GM21447 (cell line): Measurements from ENCODE around the gene TGM5.
A peak's percentile ranks its signal among the peaks of the same experiment; 100 is the strongest.
"Not testable (repeated sequence)": the region's sequence is repeated elsewhere in the genome, so short reads cannot be mapped to it uniquely, and the experiment has no call there.

Experiments used
- ATAC-seq: cut with Tn5 transposase; IDR thresholded peaks from one replicate; pipeline ENCODE4 v1.9.1; 2021; ENCODE audit not compliant: unreplicated experiment

The TGM5 gene

DNA sequence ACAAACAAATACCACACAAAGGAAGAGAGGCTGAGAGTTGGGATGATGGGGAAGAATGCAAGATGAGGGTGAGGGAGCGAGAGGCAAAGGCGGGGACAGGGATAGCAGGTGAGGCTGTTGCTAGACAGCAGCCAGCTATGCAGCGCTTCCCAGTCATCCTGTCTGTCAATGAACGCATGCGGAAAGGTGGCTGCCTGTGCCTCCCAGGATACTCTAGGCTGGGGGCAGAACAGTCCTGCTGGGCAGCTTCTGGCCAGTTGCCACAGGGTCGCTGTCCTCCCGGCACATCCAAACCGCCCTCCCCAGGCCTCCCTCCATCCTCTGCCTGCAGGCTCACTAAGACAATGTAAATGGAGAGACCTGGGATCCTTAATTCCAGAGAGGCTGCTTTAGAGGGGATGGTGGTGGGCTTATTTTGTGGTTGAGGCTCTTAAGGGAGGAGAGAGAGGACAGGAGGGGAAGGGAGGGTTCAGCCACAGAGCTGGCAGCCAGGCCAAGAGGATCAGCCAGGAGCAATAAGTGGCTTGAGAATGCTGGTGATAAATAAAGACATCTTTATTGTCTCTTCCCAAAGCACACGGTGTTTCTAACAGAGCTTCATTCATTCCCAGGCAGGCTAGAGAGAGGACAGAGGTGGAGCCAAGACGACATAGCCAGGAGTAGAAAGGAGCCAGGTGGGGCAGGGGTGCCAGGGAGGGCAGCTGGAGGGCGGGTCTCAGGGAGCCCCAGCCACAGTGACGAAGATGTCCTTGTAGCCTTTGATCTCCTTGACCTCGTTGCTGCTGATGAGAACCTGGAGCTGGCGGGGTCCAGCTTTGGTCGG is 9.2 kb upstream of the TGM5 start:
- no peak for ATAC-seq

- no peak for ATAC-seq
Observed at GRCh38 chr15:43274136-43274535, 7.4 kb upstream of the TGM5 start.

GRCh38 chr15:43273243-43273642 is 6.5 kb upstream of the TGM5 start:
- ATAC-seq: no peak

GRCh38 chr15:43271908-43272307 is 5.2 kb upstream of the TGM5 start:
- ATAC-seq: not testable (repeated sequence)

- no peak for ATAC-seq
Observed at GRCh38 chr15:43270676-43271306, 4.1 kb upstream of the TGM5 start.

DNA sequence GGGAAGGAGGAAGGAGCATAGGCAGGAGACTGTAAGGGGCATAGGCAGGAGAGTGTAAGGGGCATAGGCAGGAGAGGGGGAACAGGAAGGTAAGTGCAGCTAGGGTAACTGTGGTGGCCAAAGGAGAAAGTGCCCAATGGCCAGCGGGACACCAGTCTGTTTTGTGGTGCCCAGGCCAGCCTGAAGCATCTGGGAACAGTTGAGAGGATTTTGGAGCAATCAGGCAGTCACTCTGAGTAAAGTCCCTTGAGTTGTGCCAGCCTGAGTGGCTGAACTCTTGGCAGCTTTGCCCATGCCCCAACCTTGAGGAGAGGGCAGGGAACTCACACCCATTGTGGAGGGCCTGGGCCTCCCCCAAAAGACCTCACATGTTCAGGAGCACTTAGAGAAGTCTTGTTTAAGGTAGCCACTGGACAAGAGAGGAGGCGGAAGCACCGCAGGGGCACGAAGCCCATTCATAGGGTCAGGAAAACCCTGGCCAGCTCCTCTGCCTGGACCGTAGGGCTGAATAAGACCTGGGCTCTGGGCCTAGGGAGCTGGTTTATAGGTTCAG is 3.5 kb upstream of the TGM5 start:
- ATAC-seq: no peak

GRCh38 chr15:43268111-43269105 is 1.7 kb upstream of the TGM5 start:
- ATAC-seq: no peak

DNA sequence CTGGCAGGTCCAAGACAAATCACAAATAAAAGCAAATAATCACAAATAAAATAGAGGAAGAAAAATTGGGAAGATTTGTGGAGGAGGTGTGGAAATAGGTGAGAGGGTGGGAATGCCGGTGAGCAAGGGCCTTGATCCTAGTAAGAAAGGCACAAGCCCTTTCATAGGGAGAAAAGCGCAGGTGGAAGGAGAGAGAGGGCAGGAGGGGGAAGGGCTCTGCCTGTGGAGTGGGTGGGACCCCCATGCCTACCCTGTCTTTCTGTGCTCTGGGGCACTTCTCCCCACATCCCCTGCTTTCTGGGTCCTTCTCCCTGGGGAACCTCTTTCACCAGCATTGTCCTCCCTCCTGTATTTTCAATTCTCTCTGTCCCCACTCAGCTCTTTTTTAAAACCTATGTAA is 711 bp upstream of the TGM5 start:
- ATAC-seq: no peak

DNA sequence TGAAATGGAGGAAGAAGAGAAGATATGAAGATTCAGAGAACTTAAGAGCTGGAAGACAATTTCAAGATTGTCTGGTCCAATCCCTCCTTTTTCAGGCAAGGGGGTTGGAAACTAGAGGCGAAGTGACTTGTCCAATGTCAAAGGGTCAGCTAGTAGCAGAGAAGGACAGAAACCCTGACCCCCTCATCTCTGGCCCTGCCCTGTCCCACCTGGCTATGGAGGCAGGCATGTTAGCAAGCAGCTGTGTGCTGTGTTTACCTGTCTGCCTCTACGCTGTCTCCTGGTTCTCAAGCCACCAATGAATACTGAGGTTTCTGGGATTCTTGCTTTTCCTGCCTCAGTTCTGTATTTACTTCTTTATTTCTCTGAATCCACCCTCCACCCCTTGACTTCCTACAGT is 342 bp downstream of the TGM5 start:
- ATAC-seq: no peak

DNA sequence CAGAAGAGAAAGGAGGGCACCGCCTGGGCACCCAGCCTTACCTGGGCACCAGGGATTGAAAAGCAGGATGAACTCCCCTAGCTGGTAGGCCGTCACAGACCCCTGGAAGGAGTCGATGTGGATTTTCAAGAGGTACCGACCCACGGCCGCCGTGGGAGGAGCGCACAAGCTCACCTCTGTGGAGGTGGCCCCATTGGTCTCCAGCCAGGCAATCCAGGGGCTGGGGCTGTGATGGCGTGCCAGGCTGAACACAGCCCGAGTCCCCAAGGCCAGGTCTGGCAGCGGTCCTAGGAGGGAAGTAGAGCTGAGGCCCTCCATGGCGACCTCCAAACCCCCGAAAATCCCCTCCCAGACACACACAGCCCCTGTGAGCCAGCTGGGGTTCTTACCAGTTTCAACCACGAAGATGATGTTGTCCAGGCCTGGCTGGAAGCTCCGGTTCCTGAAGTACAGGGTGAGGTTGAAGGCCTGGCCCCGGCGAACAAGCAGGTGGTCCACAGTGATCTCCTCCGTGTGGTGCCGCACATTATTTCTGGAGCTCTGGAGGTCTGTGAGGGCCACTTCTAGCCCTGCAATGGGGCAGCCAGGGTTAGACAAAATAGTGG is 6.6 kb downstream of the TGM5 start:
- ATAC-seq: no peak

DNA sequence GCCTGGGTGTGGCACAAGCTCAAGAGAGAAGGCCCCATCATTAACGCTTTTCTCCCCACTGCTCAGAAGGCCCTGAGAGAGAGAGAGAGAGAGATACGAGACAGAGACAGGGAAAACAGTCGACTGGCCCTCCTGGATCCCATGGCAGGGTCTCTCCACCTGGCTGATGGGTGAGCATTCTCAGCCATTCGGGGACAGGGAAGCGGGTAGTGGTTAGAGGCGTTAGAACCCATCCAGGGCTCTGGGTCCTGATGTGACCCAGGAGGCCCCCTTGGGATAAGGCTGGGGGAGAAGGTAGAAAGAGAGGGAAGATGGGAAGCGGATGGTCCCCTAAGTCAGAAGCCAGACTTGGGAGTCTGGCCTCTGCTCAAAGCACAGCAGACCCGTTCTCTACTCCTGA is 7.9 kb downstream of the TGM5 start:
- no peak for ATAC-seq

- no peak for ATAC-seq
Observed at GRCh38 chr15:43256341-43256740, 10.4 kb downstream of the TGM5 start.

- no peak for ATAC-seq
Observed at GRCh38 chr15:43255376-43255775, 11.4 kb downstream of the TGM5 start.

DNA sequence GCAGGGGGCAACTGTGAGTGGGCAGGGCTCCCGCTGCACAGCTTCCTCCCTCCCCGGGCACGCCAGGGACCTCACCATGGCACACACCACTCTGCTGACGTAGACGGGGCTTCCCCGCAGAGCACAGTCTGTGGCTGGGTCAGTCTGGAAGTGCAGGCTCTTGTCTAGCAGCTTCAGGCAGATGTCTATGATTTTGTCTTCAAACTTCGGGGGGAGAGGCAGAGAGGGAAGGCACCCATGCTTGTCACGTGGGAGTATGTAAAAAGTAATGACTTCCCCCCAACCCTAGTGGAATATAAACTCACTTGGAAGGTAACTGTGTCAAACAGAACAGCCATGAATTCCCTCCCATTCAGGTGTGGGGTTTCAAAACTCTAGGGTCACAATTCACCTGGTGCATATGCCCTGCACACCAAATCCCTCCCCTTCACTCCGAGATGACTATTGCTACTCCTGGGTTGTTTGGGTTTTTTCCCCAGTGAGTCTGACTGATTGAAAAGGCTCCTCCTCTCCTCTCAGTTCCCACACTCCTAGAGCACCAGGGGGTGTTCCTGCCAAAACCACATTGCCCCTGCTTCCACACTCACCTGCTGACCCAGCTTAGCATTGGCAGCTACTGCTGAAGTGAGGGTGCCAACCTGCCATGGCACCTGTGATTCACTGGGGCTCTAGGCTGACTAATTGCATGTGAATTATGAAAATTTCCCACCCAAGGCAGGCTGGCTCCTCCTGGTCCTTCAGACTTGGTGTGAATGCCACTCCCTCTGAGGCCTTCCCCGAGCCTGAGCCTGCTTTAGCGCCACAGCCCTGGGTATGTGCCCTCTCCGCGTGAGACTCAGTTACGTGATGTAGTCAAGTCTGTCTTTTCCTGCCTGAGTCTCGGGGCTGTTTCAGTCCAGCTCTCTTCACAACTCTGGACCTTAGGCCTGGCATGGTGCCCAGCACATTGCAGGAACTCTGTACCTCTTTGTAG is 13.0 kb downstream of the TGM5 start:
- ATAC-seq: peak; percentile 49

DNA sequence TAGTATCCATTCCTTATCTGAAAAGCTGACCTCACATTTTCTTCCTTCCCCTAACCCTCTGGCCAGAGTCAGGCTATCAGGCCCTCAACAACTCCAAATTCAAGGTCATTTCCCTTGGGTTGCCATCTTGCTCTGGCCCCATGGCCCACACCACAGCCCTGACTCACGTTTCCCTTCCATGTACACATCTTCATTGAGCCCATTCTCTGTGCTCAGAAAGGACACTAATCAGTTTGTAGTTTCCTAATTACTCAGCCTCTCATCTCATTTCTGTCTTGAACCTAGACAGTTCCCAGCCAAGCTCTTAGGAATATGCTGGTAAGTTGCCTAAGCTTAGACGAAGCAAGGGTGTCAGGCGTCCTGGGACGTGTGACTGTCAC is 14.9 kb downstream of the TGM5 start:
- no peak for ATAC-seq

DNA sequence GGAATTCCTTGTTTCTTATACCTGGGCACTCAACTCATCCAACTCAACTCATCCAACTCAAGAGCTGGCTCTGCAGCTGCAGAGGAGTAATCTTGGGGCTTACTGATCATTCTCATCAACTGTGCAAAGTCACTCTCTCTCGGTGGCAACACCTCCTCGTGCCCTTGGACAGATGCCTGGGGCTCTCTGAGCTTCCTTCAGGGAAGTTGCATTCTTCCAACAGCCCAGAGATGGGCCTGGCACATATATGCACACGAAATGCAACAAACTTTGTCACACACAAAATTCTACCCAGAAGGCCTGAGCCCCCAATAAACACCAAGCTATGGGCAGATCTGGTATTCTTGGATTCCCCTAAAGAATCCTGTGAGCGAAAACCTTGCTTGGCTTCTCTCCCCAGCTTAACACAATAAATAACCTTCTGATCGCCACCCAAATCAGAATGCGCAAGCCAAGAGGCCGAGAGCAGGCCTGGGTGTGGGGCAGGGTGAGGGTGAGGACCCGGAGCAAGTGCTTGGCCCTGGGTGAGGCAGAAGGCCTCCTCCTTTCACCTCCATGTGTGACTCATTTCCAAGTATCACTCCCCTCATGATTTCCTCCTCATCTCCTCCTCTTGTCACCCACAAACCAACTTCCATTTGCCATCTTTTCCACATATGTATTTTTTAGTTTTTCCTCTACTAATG is 15.4 kb downstream of the TGM5 start:
- no peak for ATAC-seq

DNA sequence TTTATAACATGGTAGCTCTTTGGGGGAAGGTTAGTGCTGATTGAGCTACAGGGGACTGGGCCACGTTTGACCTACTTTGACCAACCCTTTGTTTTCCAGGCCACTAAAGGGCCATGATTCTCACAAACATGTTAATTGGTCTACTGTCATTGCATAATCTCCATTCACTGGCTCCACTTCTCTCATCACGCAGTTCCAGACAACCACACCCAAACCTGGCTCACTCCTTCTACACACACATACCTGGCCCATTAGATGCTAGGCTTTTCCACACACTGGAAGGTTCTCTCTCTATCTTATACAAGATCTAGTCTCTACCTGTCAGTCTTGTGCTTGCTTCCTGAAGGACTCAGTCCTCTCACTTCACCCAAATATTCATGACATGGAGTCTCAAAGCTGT is 15.9 kb downstream of the TGM5 start:
- no peak for ATAC-seq

DNA sequence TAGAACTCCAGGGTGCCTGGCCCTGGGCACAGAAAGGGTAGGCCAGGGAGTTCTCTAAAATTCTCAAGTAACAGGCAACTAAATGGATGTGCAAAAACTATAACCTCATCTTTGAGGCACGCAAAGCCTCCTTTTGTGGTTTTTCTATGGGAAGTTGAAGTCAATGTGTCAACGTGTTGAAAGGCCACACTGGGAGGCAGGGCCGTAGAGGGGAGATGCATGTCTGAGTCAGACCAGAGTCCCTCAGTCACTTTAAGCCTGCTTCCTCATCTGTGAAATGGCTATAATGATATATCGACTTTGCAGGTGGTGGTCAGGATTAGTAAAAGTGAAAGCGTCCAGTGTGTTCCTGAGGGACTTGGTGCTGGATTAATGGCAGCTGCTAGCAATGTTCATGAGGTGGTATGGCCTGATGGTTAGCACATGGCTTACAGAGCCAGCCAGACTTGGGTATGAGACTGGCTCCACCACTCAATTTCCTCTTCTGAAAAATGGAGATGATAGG is 17.0 kb downstream of the TGM5 start:
- ATAC-seq: peak; percentile 43

- peak; percentile 1 for ATAC-seq
Observed at GRCh38 chr15:43249236-43249635, 17.5 kb downstream of the TGM5 start.
